Activated naive CD8-positive, alpha-beta T cell treated with anti-CD3 and anti-CD28 coated beads, Interleukin-2, amount 10 ng/mL, durations not matched to agents 7 days and 5 days (primary cell): Measurements from ENCODE around the gene TCAIM. TPM values are rescaled to one million over a fixed set of nuclear protein-coding genes. Genes with fewer than 3 reads are reported as not detected.

Source experiments
- ATAC-seq: fragments of 150-1000 bp; cut with Tn5 transposase; one replicate; pipeline ENCODE4 v1.10.0; 2021; ENCODE audit warnings: low read depth, moderate library complexity
- POLR2A ChIA-PET: fragments of 350-600 bp; sonication (Branson Sonifier 250); formaldehyde crosslinking; loops from one replicate; lab custom pipeline; 2021; ENCODE audit warnings: antibody characterized with exemption; lab: Charles Lee
- DNase-seq: peaks from one replicate; pipeline ENCODE4 v3.0.0; 2021
- H3K27ac Mint-ChIP-seq: one replicate; pipeline ENCODE4 v1.8.0; 2022; ENCODE audit warnings: mild to moderate bottlenecking, mixed read lengths
- H3K27me3 Mint-ChIP-seq: one replicate; pipeline ENCODE4 v1.8.0; 2022; ENCODE audit warnings: mild to moderate bottlenecking, moderate library complexity, mixed read lengths
- H3K36me3 Mint-ChIP-seq: one replicate; pipeline ENCODE4 v1.8.0; 2021; ENCODE audit warnings: mild to moderate bottlenecking, mixed read lengths
- H3K4me1 Mint-ChIP-seq: one replicate; pipeline ENCODE4 v1.8.0; 2021; ENCODE audit warnings: mixed read lengths
- H3K4me3 Mint-ChIP-seq: one replicate; pipeline ENCODE4 v1.8.0; 2022; ENCODE audit warnings: mild to moderate bottlenecking, moderate library complexity, mixed read lengths
- H3K9me3 Mint-ChIP-seq: one replicate; pipeline ENCODE4 v1.8.0; 2021; ENCODE audit warnings: mixed read lengths
- total RNA-seq, 2 experiments: library from RNA; stranded (reverse); gene quantifications; one replicate each; pipeline ENCODE4 v1.2.3, GENCODE V29; 2021

TCAIM gene
- 10 to 100 TPM; 19.4 to 20.9 TPM for total RNA-seq

GRCh38 chr3:44338010-44338827 is at the start of gene TCAIM:
Gene TCAIM (plus strand): TSS chr3:44338766. CDS start chr3:44354783, 16,017 bp downstream.
- Mint-ChIP-seq H3K27ac (peak within 1 kb of the TSS; percentile 98), H3K36me3 (peaks cover 5% of the 10 kb centered on the region), H3K4me3 (peak within 1 kb of the TSS; percentile 97), H3K27me3 (peaks cover 7% of the 10 kb centered on the region), H3K9me3 (no peaks in the 10 kb centered on the region), H3K4me1 (peaks cover 13% of the 10 kb centered on the region)
- DNase-seq, result peak; percentile 98
- ATAC-seq, result peak; percentile 98
- POLR2A ChIA-PET, result interaction anchor here (0.6 to 3.6 kb wide), 10 partner anchors 99 to 648 kb away, joined by 3 to 29 read pairs (median 5); partner anchors contain the start of genes KIAA1143, KIF15, ZKSCAN7 and ZNF197

DNA sequence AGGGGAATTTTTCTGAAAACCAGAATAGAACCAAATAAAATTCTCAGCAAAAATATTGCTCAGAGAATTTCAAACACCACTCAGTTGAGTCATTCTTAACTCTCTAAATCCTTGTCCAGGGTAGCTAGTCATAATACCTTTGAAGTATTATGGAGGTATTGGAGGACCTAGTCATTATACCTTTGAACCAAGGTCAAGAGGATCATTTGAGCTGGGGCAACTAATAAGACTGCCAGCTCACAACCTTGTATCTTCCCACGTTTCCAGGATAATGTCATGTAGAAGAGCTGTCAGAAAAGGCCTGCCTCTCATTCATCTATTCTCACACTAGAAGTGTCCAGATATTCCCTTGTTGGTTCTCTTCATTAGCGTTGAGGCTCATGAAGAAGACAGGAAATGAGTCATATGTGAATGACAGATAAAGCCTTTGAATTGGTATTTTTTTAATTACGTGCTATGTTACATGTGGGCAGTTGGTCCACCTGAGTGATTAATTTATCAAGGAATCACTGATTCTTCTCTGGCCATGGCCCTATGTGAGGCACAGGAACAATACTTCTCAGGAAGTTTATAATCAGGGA is 48.6 kb upstream of the TCAIM start:
- Mint-ChIP-seq H3K36me3 (no peaks in the 10 kb centered on the region), H3K4me3 (no peak overlapping the region), H3K4me1 (no peaks in the 10 kb centered on the region), H3K27me3 (peaks cover 8% of the 10 kb centered on the region), H3K9me3 (no peaks in the 10 kb centered on the region), H3K27ac (no peak overlapping the region)
- POLR2A ChIA-PET, result no interaction called here
- DNase-seq (no peak), ATAC-seq (no peak)

DNA sequence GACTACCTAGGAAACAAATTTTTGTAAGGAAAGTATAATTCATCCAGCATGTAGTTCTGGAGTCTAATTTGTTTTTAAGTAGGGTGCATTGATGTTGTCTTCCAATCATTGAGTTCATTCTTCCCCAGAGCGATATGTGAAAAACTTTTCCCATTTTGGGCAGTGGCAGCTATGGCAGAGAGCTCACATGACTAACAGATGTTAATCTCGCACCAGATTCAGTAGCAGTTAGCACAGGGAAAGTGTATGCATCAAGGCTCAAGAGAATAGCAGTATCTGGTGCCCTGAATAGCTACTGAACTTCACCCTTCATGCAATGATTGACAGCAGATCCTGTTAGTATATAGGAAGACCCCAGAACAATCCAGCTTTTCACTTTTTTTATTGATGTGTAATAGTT is 46.3 kb upstream of the TCAIM start:
- Mint-ChIP-seq H3K9me3 (no peaks in the 10 kb centered on the region), H3K4me3 (no peak overlapping the region), H3K36me3 (no peaks in the 10 kb centered on the region), H3K4me1 (no peaks in the 10 kb centered on the region), H3K27ac (no peak overlapping the region), H3K27me3 (peaks cover 20% of the 10 kb centered on the region)
- DNase-seq (no peak), ATAC-seq (no peak)
- POLR2A ChIA-PET, result no interaction called here

DNA sequence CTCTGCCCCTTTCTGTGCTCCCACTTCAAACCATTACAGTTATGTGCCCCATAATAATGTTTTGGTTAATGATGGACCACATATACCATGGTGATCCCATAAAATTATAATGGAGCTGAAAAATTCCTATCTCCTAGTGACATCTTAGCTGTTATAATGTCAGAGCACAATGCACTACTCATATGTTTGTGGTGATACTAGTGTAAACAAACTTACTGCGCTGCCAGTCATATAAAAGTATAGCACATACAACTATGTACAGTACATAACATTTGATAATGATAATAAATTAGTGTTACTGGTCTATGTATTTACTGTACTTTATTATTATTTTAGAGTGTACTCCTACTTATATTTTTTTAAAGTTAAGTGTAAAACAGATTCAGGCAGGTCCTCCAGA is 45.6 kb upstream of the TCAIM start:
- no peak overlapping the region for H3K27ac Mint-ChIP-seq
- DNase-seq, result no peak
- POLR2A ChIA-PET, result no interaction called here
- H3K36me3 Mint-ChIP-seq, result no peaks in the 10 kb centered on the region
- no peak for ATAC-seq
- no peak overlapping the region for H3K4me3 Mint-ChIP-seq
- H3K9me3 Mint-ChIP-seq, result no peaks in the 10 kb centered on the region
- no peaks in the 10 kb centered on the region for H3K4me1 Mint-ChIP-seq
- H3K27me3 Mint-ChIP-seq, result peaks cover 25% of the 10 kb centered on the region

DNA sequence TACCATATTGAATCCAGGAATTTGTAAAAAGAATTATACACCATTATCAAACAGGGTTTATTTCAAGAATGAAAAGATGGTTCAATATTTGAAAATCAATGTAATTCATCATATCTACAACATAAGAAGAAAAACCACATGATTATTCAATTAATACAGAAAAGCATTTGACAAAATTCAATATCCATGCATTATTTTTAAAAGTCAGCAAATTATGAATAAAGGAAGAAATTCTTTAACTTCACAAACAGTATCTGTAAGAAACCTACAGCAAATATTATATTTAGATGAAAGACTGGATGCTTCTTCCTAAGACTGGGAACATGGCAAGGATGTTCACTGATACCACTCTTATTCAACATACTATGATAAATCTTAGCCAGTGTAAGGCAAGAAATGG is 41.3 kb upstream of the TCAIM start:
- H3K4me1 Mint-ChIP-seq, result no peaks in the 10 kb centered on the region

GRCh38 chr3:44301746-44302145 is 36.8 kb upstream of the TCAIM start:
- Mint-ChIP-seq H3K27ac (no peak overlapping the region), H3K27me3 (peaks cover 28% of the 10 kb centered on the region), H3K4me1 (no peaks in the 10 kb centered on the region), H3K36me3 (no peaks in the 10 kb centered on the region), H3K4me3 (no peak overlapping the region), H3K9me3 (no peaks in the 10 kb centered on the region)
- no peak for ATAC-seq
- POLR2A ChIA-PET, result no interaction called here
- no peak for DNase-seq

More for the DNA sequence above, 41.3 kb upstream of the TCAIM start:
- H3K9me3 Mint-ChIP-seq, result no peaks in the 10 kb centered on the region
- no peak for ATAC-seq
- no peak overlapping the region for H3K27ac Mint-ChIP-seq
- H3K27me3 Mint-ChIP-seq, result peaks cover 21% of the 10 kb centered on the region
- POLR2A ChIA-PET, result no interaction called here
- DNase-seq, result no peak
- no peak overlapping the region for H3K4me3 Mint-ChIP-seq
- no peaks in the 10 kb centered on the region for H3K36me3 Mint-ChIP-seq

- POLR2A ChIA-PET, result no interaction called here
- no peak overlapping the region for H3K27ac Mint-ChIP-seq
- DNase-seq, result no peak
Measured at GRCh38 chr3:44309500-44309899, 29.1 kb upstream of the TCAIM start.

DNA sequence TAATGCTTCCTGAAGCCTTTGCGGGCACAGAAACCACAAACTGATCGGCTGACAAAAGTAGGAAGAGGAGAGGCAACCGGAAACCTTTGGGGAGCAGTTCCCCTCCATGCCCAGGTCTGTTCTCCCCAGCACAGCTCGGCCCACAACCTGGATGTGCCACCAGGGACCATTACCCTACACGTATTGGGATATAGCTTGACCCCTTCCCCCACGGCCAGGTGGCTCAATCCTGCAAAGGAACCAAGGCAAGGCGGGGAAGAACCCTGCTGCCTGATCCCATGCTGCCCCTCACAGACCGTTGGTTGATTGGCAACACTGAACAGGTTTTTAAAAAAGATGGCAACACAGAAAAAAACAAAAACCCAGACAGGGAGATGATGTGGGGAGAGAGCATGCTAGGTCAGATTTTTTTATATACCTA is 19.7 kb upstream of the TCAIM start:
- Mint-ChIP-seq H3K4me1 (peaks cover 3% of the 10 kb centered on the region), H3K27ac (no peak overlapping the region), H3K9me3 (no peaks in the 10 kb centered on the region), H3K27me3 (peaks cover 16% of the 10 kb centered on the region), H3K36me3 (no peaks in the 10 kb centered on the region), H3K4me3 (no peak overlapping the region)
- POLR2A ChIA-PET, result no interaction called here
- DNase-seq (no peak), ATAC-seq (no peak)

More at GRCh38 chr3:44309500-44309899, 29.1 kb upstream of the TCAIM start:
- H3K9me3 Mint-ChIP-seq, result no peaks in the 10 kb centered on the region
- peaks cover 11% of the 10 kb centered on the region for H3K27me3 Mint-ChIP-seq
- H3K4me1 Mint-ChIP-seq, result no peaks in the 10 kb centered on the region
- no peak for ATAC-seq
- H3K36me3 Mint-ChIP-seq, result no peaks in the 10 kb centered on the region
- H3K4me3 Mint-ChIP-seq, result no peak overlapping the region

DNA sequence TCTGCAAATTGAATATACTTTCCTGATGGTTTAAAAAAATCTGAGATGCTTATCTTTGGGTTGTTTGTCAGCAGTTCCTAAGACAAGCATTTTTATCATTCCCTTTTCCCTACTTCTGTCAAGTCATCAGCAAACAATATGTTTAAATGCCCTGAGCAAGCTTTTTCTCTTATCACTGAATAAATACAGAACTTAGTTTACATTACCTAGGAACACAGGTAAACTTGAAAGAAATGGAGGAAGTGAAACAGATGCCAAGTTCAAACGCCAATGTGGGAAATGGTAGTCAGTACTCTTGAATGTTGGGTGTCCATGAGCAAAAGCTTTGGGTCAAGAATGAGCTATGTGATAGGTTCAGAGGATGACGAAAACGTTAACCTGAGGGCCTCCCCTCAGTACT is 17.2 kb upstream of the TCAIM start:
- H3K4me1 Mint-ChIP-seq, result peaks cover 3% of the 10 kb centered on the region
- no peaks in the 10 kb centered on the region for H3K9me3 Mint-ChIP-seq
- ATAC-seq (no peak), DNase-seq (no peak)
- POLR2A ChIA-PET, result no interaction called here
- H3K27ac Mint-ChIP-seq, result no peak overlapping the region
- H3K27me3 Mint-ChIP-seq, result peaks cover 25% of the 10 kb centered on the region
- H3K36me3 Mint-ChIP-seq, result no peaks in the 10 kb centered on the region
- no peak overlapping the region for H3K4me3 Mint-ChIP-seq

- H3K9me3 Mint-ChIP-seq, result no peaks in the 10 kb centered on the region
Measured at GRCh38 chr3:44323341-44323955, 15.1 kb upstream of the TCAIM start.

DNA sequence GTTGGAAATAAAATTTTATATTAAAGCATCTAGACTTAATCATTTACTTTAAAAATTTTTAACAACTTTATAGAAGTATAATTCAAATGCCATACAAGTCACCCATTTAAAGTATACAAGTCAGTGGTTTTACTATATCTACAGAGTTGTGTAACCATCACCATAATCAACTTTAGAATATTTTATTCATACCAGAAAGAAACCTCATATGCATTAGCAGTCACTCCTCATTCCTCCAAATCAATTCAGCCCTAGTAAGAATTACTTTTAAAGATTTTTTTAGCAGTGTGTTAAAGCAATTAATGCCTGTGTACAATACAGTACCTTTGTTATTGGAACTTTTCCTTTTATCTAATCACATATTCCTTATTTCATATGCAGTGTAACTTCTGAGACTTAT is 14.0 kb upstream of the TCAIM start:
- no peak for DNase-seq
- no peak overlapping the region for H3K27ac Mint-ChIP-seq
- peaks cover 30% of the 10 kb centered on the region for H3K27me3 Mint-ChIP-seq
- H3K9me3 Mint-ChIP-seq, result no peaks in the 10 kb centered on the region
- no peaks in the 10 kb centered on the region for H3K4me1 Mint-ChIP-seq
- POLR2A ChIA-PET, result interaction anchor here (1.6 kb wide), 1 partner anchor 186 kb away, joined by 4 read pairs; no protein-coding TSS in a partner anchor
- H3K36me3 Mint-ChIP-seq, result no peaks in the 10 kb centered on the region
- no peak overlapping the region for H3K4me3 Mint-ChIP-seq
- no peak for ATAC-seq

More at GRCh38 chr3:44323341-44323955, 15.1 kb upstream of the TCAIM start:
- no peaks in the 10 kb centered on the region for H3K36me3 Mint-ChIP-seq
- ATAC-seq (no peak), DNase-seq (no peak)
- H3K4me3 Mint-ChIP-seq, result no peak overlapping the region
- H3K27me3 Mint-ChIP-seq, result peaks cover 30% of the 10 kb centered on the region
- H3K27ac Mint-ChIP-seq, result no peak overlapping the region
- POLR2A ChIA-PET, result interaction anchor here (1.6 kb wide), 1 partner anchor 187 kb away, joined by 4 read pairs; no protein-coding TSS in a partner anchor
- H3K4me1 Mint-ChIP-seq, result peaks cover 3% of the 10 kb centered on the region

DNA sequence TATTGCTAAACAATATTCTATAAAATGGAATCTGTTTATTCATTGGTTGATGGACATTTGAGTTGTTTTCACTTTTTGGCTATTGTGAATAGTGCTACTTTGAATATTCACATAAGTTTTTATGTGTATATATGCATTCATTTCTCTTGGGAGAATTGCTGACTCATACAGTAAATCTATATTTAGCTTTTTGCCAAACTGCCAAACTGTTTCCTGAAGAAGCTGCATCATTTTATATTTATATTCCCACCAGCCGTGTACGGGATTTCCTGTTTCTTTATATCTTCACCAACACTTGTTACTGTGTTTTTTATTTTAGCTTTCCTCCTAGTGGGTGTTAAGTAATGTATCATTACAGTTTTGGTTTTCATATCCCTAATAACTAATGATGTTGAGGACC is 12.5 kb upstream of the TCAIM start:
- Mint-ChIP-seq H3K27me3 (peaks cover 23% of the 10 kb centered on the region), H3K4me3 (no peak overlapping the region), H3K27ac (no peak overlapping the region), H3K9me3 (no peaks in the 10 kb centered on the region), H3K36me3 (no peaks in the 10 kb centered on the region), H3K4me1 (no peaks in the 10 kb centered on the region)
- DNase-seq (no peak), ATAC-seq (no peak)
- POLR2A ChIA-PET, result no interaction called here

DNA sequence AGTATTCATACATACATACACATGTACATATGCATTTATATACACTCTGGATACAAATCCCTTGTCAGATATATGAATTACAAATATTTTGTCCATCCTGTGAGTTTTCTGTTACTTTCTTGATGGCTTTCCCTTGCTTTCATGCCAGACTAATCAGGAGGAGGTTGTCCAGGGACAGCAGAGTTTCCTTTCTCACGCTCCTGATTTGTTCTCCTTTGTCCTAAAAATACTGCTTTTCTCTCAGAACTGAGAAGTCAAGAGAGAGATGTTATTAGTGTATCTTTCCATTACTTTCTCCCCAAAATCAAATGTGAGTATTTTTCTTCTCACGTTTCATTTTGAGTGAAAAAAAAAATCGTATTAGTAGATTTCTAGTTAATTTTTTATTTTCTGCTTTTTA is 12.1 kb upstream of the TCAIM start:
- Mint-ChIP-seq H3K27me3 (peaks cover 23% of the 10 kb centered on the region), H3K9me3 (no peaks in the 10 kb centered on the region), H3K4me3 (no peak overlapping the region), H3K27ac (no peak overlapping the region), H3K36me3 (no peaks in the 10 kb centered on the region), H3K4me1 (no peaks in the 10 kb centered on the region)
- ATAC-seq (no peak), DNase-seq (no peak)
- POLR2A ChIA-PET, result no interaction called here
